ENCODE results near the gene ECM1. TPM values are rescaled to one million over a fixed set of nuclear protein-coding genes. Genes with fewer than 3 reads are reported as not detected.

ECM1 gene
- total RNA-seq, 1 experiment from 2014 or later = 3.7 TPM

DNA sequence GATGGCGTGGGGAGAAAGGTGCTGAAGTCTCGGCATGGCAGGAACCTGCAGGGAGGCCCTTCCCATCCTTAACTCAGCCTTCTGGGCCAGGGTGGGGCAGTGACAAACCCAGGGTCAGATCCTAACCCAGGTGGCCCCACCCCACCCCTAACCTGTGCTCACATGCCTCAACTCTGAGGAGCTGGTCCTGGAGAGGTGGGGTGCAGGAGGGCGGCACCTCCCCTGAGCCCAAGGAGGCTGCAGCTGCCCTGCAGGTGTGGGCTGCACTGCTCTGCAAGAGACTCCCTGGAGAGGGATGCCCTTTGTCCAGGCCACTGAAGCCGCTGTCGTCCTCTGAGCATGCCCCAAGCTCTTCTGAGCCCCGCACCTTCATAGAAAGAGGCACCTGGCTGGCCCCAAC is 26.1 kb downstream of the ECM1 start:
- DNase-seq (no peak), ATAC-seq (no peak)
- Histone ChIP-seq H4K20me1 (ENCODE audit: low read length) (no peaks in the 10 kb centered on the region), H3K9me3 (ENCODE audit: low read length) (no peaks in the 10 kb centered on the region), H3K27ac (ENCODE audit: low read length) (no peak overlapping the region), H2AFZ (ENCODE audit: low read length) (no peak overlapping the region), H3K4me1 (ENCODE audit: insufficient read depth, low read length) (0 out of 2 replicates have a peak, but pooled peaks cover 3% of the 10 kb centered on the region), H3K79me2 (ENCODE audit: low read length) (no peaks in the 10 kb centered on the region), H3K27me3 (ENCODE audit: low read length) (no peaks in the 10 kb centered on the region), H3F3A (ENCODE audit: low read length, unreplicated experiment) (no peaks in the 10 kb centered on the region), H3K36me3 (ENCODE audit: low read depth, low read length) (no peaks in the 10 kb centered on the region), H3K9ac (ENCODE audit: low read length) (no peak overlapping the region), H3K4me2 (ENCODE audit: low read length) (no peak overlapping the region), H3K9me2 (replicated peaks; ENCODE audit: low read length) (no peaks in the 10 kb centered on the region), H3K4me3 (ENCODE audit: low read length) (no peak overlapping the region)
- intact Hi-C loops (cut with micrococcal nuclease) = loop anchor here (10.0 kb wide), 2 partner anchors 169 to 279 kb away; partner anchors contain the start of genes CA14 and RPRD2
- POLR2A ChIA-PET (ENCODE audit: unreplicated experiment) = interaction anchor here (0.6 kb wide), 1 partner anchor 14 kb away, joined by 3 read pairs; no protein-coding TSS in a partner anchor
- no TSS peak for BruUV-seq (replicated peaks)
- CTCF ChIA-PET = no interaction called here
- TF ChIP-seq, protein P1, sequence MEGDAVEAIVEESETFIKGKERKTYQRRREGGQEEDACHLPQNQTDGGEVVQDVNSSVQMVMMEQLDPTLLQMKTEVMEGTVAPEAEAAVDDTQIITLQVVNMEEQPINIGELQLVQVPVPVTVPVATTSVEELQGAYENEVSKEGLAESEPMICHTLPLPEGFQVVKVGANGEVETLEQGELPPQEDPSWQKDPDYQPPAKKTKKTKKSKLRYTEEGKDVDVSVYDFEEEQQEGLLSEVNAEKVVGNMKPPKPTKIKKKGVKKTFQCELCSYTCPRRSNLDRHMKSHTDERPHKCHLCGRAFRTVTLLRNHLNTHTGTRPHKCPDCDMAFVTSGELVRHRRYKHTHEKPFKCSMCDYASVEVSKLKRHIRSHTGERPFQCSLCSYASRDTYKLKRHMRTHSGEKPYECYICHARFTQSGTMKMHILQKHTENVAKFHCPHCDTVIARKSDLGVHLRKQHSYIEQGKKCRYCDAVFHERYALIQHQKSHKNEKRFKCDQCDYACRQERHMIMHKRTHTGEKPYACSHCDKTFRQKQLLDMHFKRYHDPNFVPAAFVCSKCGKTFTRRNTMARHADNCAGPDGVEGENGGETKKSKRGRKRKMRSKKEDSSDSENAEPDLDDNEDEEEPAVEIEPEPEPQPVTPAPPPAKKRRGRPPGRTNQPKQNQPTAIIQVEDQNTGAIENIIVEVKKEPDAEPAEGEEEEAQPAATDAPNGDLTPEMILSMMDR (conservative IDR thresholded peaks at IDR 0.05; ENCODE audit: low read depth, low read length) = no peak
- no peak for TF ChIP-seq EZH2phosphoT487 (IDR thresholded peaks at IDR 0.05; ENCODE audit: borderline replicate concordance, low read length)
- TF ChIP-seq EZH2 (IDR thresholded peaks at IDR 0.05; ENCODE audit: low read length, unreplicated experiment) = no peak

GRCh38 chr1:150535511-150536287 is 27.8 kb downstream of the ECM1 start:
- Histone ChIP-seq H3K9me3 (ENCODE audit: low read length) (no peaks in the 10 kb centered on the region), H3K4me1 (ENCODE audit: insufficient read depth, low read length) (no peaks in the 10 kb centered on the region), H3K79me2 (ENCODE audit: low read length) (no peaks in the 10 kb centered on the region), H3K4me2 (ENCODE audit: low read length) (no peak overlapping the region), H3K9me2 (replicated peaks; ENCODE audit: low read length) (no peaks in the 10 kb centered on the region), H3F3A (ENCODE audit: low read length, unreplicated experiment) (no peaks in the 10 kb centered on the region), H3K4me3 (ENCODE audit: low read length) (no peak overlapping the region), H3K9ac (ENCODE audit: low read length) (no peak overlapping the region), H3K27me3 (ENCODE audit: low read length) (no peaks in the 10 kb centered on the region), H2AFZ (ENCODE audit: low read length) (no peak overlapping the region), H3K36me3 (ENCODE audit: low read depth, low read length) (no peaks in the 10 kb centered on the region), H4K20me1 (ENCODE audit: low read length) (no peaks in the 10 kb centered on the region), H3K27ac (ENCODE audit: low read length) (no peak overlapping the region)
- no TSS peak for BruUV-seq (replicated peaks)
- ChIA-PET CTCF (no interaction called here), POLR2A (ENCODE audit: unreplicated experiment) (interaction anchor here (0.6 kb wide), 1 partner anchor 543 kb away, joined by 4 read pairs; no protein-coding TSS in a partner anchor)
- no peak for TF ChIP-seq EZH2phosphoT487 (IDR thresholded peaks at IDR 0.05; ENCODE audit: borderline replicate concordance, low read length)
- TF ChIP-seq, protein P1 (conservative IDR thresholded peaks at IDR 0.05; ENCODE audit: low read depth, low read length) = no peak
- TF ChIP-seq EZH2 (IDR thresholded peaks at IDR 0.05; ENCODE audit: low read length, unreplicated experiment) = no peak
- intact Hi-C loops (cut with micrococcal nuclease) = loop anchor here (10.0 kb wide), 2 partner anchors 171 to 281 kb away; partner anchors contain the start of genes CA14 and RPRD2
- ATAC-seq (no peak), DNase-seq (no peak)
